NCI-H1417 (cell line): Measurements from ENCODE around the gene SNX15.
"Not testable (repeated sequence)": the region's sequence is repeated elsewhere in the genome, so short reads cannot be mapped to it uniquely, and the experiment has no call there.

Source experiments
- DNase-seq, 3 experiments: peaks; one replicate each; lab custom pipeline; 2025; lab: John Stamatoyannopoulos, UW

SNX15 gene

GRCh38 chr11:65014726-65015227 is 12.5 kb upstream of the SNX15 start:
- no peak for DNase-seq

GRCh38 chr11:65016705-65017104 is 10.5 kb upstream of the SNX15 start:
- no peak for DNase-seq

GRCh38 chr11:65017937-65018336 is 9.3 kb upstream of the SNX15 start:
- no peak for DNase-seq

- no peak for DNase-seq
Observed at GRCh38 chr11:65019824-65020223, 7.4 kb upstream of the SNX15 start.

- no peak for DNase-seq
Observed at GRCh38 chr11:65021003-65021402, 6.2 kb upstream of the SNX15 start.

- DNase-seq, result no peak
Observed at GRCh38 chr11:65021509-65021908, 5.7 kb upstream of the SNX15 start.

- DNase-seq, result not testable (repeated sequence)
Observed at GRCh38 chr11:65023502-65023901, 3.7 kb upstream of the SNX15 start.

- DNase-seq, result no peak
Observed at GRCh38 chr11:65026810-65027209, 429 bp upstream of the SNX15 start.

GRCh38 chr11:65032216-65032615 is 5.0 kb downstream of the SNX15 start:
- DNase-seq, result no peak

- DNase-seq, result no peak
Observed at GRCh38 chr11:65034423-65034822, 7.2 kb downstream of the SNX15 start.

- DNase-seq, result no peak
Observed at GRCh38 chr11:65035579-65035978, 8.3 kb downstream of the SNX15 start.

- DNase-seq, result no peak
Observed at GRCh38 chr11:65036931-65037330, 9.7 kb downstream of the SNX15 start.

GRCh38 chr11:65040520-65040846 is 13.2 kb downstream of the SNX15 start:
- DNase-seq, result no peak

GRCh38 chr11:65040847-65041622 is 13.8 kb downstream of the SNX15 start, which contains the start of gene SAC3D1:
Gene SAC3D1 (plus strand): TSS chr11:65041210. CDS start chr11:65041293, 83 bp downstream.
- DNase-seq, result peak; percentile 96 to 99 (median 99)

GRCh38 chr11:65042891-65043290 is 15.7 kb downstream of the SNX15 start:
- DNase-seq, result no peak

GRCh38 chr11:65043881-65044501 is 16.8 kb downstream of the SNX15 start:
- DNase-seq, result no peak

GRCh38 chr11:65045061-65045460 is 17.8 kb downstream of the SNX15 start:
- DNase-seq, result no peak

GRCh38 chr11:65045728-65046127 is 18.5 kb downstream of the SNX15 start:
- no peak for DNase-seq

GRCh38 chr11:65047581-65048422 is 20.6 kb downstream of the SNX15 start:
- DNase-seq, result no peak

GRCh38 chr11:65051398-65051858 is 24.2 kb downstream of the SNX15 start:
- no peak for DNase-seq

- DNase-seq, result no peak
Observed at GRCh38 chr11:65053827-65054508, 26.7 kb downstream of the SNX15 start.

- DNase-seq, result no peak
Observed at GRCh38 chr11:65055538-65055937, 28.3 kb downstream of the SNX15 start.
